Ureter (tissue), 1 donor: ENCODE measurements around the gene LCN9. TPM values are rescaled to one million over a fixed set of nuclear protein-coding genes. Genes with fewer than 3 reads are reported as not detected.
"Not testable (repeated sequence)": the region's sequence is repeated elsewhere in the genome, so short reads cannot be mapped to it uniquely, and the experiment has no call there.

ENCODE experiments used
- DNase-seq: peaks from one replicate; pipeline ENCODE4 v3.0.0-alpha.2; 2020; ENCODE audit warnings: low spot score
- total RNA-seq: library from RNA; stranded (reverse); gene quantifications from one replicate; pipeline ENCODE4 v1.2.4, GENCODE V29; 2023
- donor health status: DM: yes; HTN: yes; CAD: no.

The LCN9 gene
- not detected for total RNA-seq

GRCh38 chr9:135662758-135663450, at the start of gene LCN9:
LCN9 (plus strand) TSS chr9:135663309; CDS start chr9:135663322, 13 bp downstream.
- DNase-seq, result no peak

GRCh38 chr9:135613946-135614805, 48.9 kb upstream of the LCN9 start:
- no peak for DNase-seq

GRCh38 chr9:135614821-135615665, 48.1 kb upstream of the LCN9 start:
- no peak for DNase-seq

GRCh38 chr9:135615666-135616618, 47.2 kb upstream of the LCN9 start:
- no peak for DNase-seq

GRCh38 chr9:135616619-135617537, 46.2 kb upstream of the LCN9 start:
- DNase-seq, result no peak

GRCh38 chr9:135617538-135617900, 45.6 kb upstream of the LCN9 start:
- no peak for DNase-seq

- DNase-seq, result no peak
Observed at GRCh38 chr9:135617991-135618411, 45.1 kb upstream of the LCN9 start.

GRCh38 chr9:135618866-135619598, 44.1 kb upstream of the LCN9 start:
- DNase-seq, result no peak

- no peak for DNase-seq
Observed at GRCh38 chr9:135619599-135619886, 43.6 kb upstream of the LCN9 start.

GRCh38 chr9:135620558-135620957, 42.6 kb upstream of the LCN9 start:
- no peak for DNase-seq

GRCh38 chr9:135622415-135623020, 40.6 kb upstream of the LCN9 start:
- DNase-seq, result no peak

- DNase-seq, result no peak
Observed at GRCh38 chr9:135624282-135624681, 38.8 kb upstream of the LCN9 start.

GRCh38 chr9:135632841-135633240, 30.3 kb upstream of the LCN9 start:
- DNase-seq, result no peak

- not testable (repeated sequence) for DNase-seq
Observed at GRCh38 chr9:135636930-135637530, 26.1 kb upstream of the LCN9 start.

- DNase-seq, result no peak
Observed at GRCh38 chr9:135639196-135639595, 23.9 kb upstream of the LCN9 start, which contains the start of gene GLT6D1. GLT6D1 (minus strand) TSS chr9:135639540; CDS start chr9:135639187, 353 bp downstream.

GRCh38 chr9:135641047-135641446, 22.1 kb upstream of the LCN9 start:
- DNase-seq, result no peak

- no peak for DNase-seq
Observed at GRCh38 chr9:135641745-135642144, 21.4 kb upstream of the LCN9 start.

- DNase-seq, result no peak
Observed at GRCh38 chr9:135644631-135645218, 18.4 kb upstream of the LCN9 start.
